Medulla oblongata (tissue), 1 donor: Measurements from ENCODE around the gene CWF19L1.
"Not testable (repeated sequence)": the region's sequence is repeated elsewhere in the genome, so short reads cannot be mapped to it uniquely, and the experiment has no call there.

ENCODE experiments used
- DNase-seq: peaks from one replicate; pipeline ENCODE4 v3.0.0-alpha.2; 2015; ENCODE audit errors: extremely low spot score

The CWF19L1 gene

DNA sequence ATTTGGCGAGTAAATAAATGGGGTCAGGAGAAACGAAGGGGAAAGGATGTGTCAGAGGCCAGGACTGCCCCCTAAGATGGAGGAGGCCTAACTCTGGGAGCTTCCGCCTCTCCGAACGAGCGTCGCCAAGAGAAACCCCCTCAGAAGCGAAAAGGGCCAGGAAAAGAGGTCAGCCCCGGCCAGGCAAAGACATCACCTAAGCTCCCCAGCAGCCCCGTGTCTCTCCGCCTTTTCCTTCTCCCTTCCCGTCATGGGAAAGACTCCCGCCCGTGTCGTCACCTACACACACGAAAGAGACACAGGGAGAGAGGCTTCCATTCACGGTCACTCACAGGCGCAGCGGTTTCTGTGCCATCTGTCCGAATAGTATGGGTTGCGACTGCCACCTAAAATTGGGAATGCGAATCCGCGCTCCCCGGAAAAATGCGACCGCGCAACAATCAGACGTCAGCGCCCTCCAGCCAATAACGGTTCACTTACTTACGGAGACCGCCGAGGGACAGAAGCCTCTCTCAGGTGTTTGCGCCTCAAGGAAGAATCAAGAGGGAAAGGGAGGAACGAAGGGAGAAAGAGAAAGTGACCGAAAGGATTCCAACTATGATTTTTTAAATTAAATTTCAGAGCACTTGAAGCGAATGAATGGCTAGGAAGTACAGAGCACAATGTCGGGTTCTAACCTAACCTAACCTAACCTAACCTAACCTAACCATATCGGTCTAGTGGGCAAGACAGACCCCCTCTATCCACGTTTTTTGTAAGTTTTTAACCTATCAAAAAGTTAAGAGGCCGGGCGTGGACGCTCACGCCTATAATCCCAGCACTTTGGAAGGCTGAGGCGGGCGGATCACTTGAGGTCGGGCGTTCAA is at the start of gene CWF19L1:
Gene CWF19L1, minus strand, starts transcription at position 400 of the 866 bp plus-strand sequence. Its CDS starts 45 bp downstream, at position 355.
- DNase-seq = peak; percentile 87

DNA sequence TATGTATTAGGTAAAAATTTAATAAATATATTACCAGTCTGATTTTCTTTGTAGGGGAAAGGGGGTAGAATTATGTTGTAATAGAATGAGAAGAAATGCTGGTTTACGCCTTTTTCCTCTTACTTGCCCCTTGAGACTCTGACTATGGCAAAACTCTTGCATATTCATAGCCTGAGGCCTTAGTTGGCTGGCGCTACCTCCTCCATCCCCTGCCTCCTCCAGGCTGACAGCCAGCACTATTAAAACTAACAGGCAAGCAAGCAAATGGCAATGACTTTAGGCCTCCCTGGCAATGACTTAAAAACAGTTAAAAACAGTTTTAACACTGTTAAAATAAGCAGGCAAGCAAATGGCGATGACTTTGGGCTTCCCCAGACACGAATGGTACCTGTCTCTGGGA is 48.2 kb upstream of the CWF19L1 start:
- DNase-seq = peak; percentile 42

DNA sequence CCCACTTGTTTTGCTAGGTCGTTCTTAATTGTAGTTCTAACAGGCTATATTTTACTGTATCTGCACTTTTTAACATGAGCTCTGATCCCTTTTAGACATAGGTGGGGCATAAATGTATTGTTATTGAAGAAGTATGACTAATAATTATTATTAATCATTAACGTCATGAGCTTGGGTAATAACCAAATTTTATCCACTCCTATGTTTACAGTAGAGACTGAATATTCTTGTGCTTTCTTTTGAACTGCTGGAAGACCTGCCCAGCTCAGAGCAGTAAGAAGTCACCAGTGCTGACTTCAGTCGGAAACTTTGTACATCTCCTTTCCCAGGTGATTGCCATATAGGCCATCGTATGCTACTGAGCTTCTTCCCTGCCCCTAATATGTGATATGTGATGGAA is 43.9 kb upstream of the CWF19L1 start:
- no peak for DNase-seq

DNA sequence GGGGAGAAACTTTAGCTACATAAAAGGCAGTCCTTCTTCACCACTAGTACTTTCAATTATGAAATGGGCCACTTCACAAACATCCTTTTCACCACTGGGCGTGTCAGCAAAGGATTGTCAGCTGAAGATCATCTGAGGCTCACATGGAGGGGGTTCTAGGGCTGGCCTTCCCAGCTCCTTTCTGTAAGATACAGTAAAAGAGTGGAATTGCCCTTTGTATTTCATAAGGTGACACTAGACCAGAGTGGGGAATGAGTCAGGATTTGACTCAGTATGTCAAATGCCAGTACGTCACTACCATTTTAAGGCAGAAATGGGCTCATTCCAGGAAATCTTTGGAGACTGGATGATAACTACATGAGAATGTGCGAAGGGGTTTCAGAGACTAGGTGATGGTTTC is 40.2 kb upstream of the CWF19L1 start:
- no peak for DNase-seq

DNA sequence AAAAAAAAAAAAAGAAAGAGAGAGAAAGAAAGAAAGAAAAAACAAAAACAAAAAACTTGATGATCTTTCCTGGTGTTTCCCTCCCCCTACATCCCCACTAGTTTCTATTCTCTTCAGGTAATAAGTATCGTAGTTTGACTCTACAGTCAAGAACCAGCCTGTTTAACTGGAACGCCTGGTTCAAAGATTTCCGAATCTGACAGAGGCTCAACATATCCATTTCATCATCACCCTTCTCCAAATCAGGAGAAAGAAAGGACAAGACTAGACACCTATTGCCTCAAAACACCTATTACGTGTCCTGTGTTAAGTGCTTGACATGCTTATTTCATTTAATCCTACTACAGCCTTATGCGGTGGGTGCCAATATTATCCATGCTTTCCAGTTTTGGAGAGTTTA is 39.4 kb upstream of the CWF19L1 start:
- no peak for DNase-seq

DNA sequence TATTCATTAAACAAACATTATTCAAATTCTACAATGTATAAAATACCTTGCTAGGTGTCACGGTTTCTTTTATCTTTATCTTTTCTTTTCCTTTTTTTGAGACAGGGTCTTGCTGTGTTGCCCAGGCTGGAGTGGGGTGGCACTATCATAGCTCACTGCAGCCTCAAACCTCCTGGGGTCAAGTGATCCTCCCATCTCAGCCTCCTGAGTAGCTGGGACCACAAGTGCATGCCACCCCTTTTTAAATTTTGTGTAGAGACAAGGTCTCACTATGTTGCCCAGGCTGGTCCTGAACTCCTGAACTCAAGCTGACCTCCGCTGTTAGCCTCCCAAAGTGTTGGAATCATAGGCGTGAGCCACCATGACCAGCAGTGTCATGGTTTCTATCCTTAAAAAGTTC is 37.0 kb upstream of the CWF19L1 start:
- DNase-seq = no peak

DNA sequence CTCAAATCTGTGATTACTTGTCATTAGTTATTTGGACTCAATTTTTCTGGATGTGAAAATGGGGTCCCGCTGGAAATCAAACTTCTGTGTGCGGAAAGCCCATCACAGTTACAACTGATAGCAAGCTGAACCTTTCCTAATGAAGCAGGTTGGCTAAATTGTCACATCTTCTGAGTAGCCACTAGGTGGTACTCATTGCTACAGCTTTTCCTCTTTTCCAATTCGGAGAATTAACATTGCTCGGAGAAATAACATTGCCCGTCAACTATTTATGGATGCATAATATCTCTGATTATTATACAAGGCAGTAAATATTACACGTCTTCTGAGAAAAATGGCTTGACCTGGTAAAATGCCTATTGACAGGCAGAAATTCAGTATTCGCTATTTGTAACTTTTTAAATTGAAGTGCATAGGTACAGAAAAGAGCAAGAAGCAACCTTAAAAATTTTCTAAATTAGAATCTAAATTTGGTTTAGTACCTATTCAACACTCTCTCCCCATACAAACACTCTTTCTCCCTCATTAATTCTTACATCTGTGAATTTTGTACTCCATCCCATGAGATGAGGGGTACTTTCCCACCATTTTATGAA is 36.4 kb upstream of the CWF19L1 start:
- DNase-seq = peak; percentile 54

DNA sequence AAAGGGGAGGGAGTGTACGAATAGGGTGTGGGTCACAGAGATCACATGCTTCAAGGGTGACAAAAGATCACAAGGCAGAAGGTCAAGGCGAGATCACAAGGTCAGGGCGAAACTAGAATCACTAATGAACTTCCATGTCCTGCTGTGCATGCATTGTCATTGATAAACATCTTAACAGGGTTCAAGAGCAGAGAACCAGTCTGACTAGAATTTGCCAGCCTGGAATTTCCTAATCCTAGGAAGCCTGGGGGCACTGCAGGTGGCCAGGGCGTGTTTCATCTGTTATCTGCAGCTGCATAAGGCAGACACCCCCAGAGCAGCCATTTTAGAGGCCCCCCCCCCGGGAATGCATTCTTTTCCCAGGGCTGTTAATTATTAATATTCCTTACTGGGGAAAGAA is 33.7 kb upstream of the CWF19L1 start:
- DNase-seq = not testable (repeated sequence)

DNA sequence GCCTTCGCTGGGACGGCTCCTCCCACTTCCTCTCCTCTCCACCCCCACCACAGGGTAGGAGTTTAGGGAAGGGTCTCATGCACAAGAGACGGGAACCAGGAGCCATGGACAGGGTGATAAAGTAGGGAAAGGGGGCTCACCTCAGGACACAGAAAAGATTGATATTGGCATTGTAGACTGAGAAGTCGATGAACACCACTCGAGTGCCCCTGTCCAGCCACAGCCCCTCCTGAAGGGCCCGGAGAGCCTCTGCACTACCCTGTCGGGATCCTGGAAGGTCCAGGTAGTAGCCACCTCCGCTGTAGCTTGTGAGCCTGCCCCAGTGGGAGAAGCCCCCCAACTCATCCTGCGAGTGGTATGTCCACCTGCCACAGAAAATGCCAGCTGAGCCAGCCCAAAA is 29.8 kb upstream of the CWF19L1 start:
- DNase-seq = no peak

DNA sequence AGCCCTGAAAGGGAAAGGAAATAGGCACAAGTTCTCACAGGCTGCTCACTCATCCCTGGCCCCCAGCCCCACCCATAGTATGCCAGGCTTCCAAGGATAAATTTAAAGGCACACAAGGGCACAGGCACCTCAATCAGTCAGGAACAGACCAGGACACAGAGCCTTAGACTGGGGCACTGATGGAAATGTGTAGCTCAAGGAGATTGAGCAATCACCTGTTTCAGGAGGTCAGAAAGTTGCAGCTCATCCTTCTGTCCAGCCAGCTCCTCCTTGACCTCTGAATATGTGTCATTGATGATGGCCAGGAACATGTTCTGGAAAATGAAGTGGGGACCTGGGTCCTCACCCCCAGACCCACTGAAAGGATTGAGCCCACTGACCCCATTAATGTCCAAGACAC is 25.6 kb upstream of the CWF19L1 start:
- no peak for DNase-seq

DNA sequence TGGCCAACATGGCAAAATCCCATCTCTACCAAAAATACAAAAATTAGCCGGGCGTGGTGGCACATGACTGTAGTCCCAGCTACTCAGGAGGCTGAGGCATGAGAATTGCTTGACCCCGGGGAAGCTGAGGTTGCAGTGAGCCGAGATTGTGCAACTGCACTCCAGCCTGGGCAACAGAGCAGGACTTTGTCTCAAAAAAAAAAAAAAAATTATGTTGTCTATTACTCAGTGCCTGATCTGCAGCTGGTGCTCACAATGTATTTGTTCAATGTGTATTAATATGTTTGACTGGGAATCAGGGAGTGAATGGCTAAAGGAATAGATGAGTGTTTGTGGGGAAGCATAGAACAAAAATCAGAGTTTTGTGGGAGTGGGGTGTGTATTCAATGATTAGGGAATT is 24.9 kb upstream of the CWF19L1 start:
- not testable (repeated sequence) for DNase-seq

DNA sequence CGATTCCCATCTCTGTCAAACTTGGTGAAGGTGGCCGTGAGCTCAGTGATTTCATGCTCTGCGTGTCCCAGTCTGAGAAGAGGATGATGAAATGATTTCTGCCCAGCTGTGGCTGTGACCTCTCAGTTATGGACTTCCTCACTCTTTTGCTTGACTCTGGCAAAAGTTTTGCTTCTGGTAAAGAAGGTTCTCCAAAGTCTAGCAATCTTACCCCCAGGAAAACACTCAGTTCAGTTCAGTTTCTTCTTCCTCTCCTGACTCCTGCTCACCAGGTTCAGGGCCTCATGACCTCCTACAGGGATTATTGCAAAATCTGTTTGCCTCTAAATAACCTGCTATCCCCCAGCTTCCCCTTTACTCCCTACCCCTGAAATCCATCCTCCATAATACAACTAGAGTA is 23.9 kb upstream of the CWF19L1 start:
- DNase-seq = peak; percentile 59

DNA sequence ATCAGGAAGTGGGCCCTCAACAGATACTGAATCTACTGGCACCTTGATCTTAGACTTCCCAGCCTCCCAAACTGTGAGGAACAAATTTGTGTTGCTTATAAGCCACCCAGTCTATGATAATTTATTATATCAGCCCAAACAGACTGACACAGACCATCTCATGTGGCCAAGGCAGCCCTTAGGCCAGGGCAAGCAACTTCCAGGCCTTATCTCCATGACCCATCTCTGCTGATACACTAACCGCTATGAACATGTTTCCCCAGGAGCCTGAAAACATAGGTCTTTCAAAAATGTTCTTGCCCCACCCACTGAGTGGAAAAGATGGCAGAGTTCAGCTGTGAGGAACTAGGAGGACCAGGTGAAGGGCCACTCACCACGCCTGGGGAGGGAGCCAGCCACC is 22.2 kb upstream of the CWF19L1 start:
- DNase-seq = no peak

DNA sequence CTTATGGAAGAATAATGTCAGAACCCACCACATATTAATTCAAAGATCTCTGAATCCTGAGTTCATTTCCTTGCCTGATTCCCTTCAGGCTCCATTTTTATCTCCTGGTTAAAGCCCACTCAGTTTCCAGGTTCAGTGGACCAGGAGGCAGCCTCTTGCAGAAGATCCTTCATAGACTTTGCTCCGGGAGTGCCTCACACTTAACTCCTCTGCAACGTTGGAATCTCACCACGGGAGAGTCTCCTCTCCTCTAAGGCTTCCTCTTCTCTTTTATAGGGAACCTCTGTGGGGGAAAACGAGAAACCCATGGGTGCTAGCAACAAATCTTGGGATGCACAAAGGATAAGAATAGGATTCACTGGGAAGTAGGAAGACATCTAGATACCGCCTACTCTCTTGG is 20.8 kb upstream of the CWF19L1 start:
- DNase-seq = no peak

DNA sequence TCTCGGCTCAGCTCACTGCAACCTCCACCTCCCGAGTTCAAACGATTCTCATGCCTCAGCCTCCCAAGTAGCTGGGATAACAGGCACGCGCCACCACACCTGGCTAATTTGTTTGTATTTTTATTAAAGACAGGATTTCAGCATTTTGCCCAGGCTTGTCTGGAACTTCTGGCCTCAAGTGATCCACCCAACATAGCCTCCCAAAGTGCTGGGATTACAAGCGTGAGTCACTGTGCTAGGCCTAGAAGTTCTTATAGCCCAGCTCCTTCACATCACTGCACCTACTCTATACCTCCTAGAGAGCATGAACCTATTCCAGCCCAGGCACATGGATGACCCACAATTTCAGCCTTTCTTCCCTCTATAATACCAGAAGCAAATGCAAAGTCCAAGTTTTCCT is 20.3 kb upstream of the CWF19L1 start:
- no peak for DNase-seq

DNA sequence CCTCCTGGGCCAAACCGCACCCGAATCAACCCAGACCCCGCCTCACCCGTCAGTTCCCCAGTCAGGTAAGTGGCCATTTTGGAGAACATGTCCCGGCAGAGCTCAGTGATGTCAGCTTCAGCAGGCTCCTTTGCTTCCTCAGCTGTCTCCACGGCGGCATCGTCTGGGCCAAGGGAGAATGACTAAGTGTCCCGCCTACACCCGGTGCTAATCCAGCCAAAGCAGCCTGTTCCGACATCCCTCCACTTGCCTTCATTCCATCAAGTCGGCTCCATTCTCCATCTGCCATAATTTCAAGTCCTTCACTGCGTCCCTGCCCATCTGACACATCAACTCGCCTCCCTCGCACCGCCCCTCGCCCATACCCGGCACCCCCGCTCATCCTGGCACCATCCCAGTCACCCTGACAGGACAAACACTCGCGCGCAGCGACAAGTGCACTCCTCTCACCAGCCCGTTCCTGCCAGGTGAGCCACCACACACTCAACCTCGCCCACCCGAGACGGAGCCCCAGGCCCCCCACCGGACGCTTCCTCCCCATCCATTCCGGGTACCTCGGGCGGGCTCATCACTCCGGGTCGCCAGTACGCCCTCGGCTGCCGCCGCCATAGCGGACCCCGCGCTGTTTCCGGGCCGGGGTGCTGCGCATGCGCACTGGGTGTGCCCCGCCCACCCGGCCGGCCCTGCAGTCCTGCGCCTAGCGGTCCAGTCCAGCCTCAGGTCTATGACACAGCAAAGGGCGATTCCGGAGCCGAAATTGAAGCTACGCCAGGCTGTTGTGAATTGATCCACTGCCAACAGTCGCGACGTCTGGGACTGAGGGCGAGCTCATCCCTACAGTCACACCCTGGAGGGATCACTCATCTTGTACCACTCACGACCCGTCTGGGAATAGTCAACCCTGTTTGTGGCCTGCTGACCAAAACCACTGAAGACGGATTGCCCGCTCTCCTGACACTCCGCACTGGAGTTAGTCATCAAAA is 18.9 kb upstream of the CWF19L1 start, which contains the start of gene BLOC1S2:
Gene BLOC1S2, minus strand, starts transcription at position 630 of the 983 bp plus-strand sequence. Its CDS starts 21 bp downstream, at position 609.
- peak; percentile 91 for DNase-seq

DNA sequence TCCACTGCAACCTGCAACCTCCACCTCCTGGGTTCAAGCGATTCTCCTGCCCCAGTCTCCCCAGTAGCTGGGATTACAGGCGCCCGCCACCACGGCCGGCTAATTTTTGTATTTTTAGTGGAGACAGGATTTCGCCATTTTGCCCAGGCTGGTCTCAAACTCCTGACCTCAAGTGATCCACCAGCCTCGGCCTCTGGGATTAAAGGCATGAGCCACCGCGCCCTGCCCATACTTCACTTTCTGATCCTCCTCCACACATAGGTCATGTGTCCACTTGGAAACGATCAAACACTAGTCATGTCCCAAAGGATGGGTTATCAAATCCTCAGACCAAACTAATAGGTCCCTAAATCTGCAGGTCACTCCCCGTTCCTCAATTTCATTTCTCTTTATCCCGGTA is 17.9 kb upstream of the CWF19L1 start:
- DNase-seq = not testable (repeated sequence)

DNA sequence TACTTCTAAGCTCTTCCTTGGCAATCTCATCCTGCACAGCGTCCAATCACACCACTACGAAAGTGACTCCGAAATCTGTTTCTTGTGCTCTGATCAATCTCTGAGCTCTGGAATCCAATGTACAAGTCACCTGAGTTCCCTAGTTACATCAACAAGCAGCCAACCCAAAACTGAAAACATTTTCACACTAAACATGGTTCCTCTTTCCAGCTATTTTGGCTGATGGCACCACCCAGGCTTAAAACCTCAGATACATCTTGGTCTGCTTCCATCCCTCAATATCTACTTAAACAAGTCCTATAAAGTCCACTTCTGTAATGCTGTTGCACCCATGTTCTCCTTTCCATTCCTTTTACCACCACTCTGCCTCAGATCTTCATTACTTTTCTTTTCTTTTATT is 15.5 kb upstream of the CWF19L1 start:
- no peak for DNase-seq

DNA sequence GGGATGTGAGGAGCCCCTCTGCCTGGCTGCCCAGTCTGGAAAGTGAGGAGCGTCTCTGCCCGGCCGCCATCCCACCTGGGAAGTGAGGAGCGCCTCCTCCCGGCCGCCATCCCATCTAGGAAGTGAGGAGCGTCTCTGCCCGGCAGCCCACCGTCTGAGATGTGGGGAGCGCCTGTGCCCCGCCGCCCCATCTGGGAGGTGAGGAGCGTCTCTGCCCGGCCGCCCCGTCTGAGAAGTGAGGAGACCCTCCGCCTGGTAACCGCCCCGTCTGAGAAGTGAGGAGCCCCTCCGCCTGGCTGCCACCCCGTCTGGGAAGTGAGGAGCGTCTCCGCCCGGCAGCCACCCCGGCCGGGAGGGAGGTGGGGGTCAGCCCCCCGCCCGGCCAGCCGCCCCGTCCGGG is 9.5 kb upstream of the CWF19L1 start:
- not testable (repeated sequence) for DNase-seq

DNA sequence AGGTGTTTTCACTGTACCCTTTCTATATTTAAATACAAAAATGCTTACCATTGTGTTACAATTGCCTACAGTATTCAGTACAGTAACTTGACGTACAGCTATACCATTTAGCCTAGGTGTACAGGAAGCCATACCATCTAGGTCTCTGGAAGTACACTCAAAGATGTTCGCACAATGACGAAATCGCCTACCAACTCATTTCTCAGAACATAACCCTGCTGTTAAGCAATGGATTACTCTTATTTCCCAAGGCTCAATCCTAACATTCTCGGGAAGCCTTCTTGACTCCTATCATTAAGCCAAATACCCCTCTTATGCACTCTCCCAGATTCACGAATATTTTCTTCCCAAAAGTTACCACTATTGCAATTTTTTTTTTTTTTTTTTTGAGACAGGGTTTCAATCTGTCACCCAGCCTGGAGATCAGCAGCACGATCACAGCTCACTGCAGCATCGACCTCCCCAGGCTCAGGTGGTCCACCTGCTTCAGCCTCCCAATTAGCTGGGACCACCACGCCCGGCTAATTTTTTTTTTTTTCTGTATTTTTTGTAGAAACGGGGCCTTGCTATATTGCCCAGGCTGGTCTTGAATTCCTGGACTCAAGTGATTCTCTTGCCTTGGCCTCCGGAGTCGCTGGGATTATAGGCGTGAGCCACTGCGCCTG is 1.5 kb downstream of the CWF19L1 start:
- DNase-seq = no peak

DNA sequence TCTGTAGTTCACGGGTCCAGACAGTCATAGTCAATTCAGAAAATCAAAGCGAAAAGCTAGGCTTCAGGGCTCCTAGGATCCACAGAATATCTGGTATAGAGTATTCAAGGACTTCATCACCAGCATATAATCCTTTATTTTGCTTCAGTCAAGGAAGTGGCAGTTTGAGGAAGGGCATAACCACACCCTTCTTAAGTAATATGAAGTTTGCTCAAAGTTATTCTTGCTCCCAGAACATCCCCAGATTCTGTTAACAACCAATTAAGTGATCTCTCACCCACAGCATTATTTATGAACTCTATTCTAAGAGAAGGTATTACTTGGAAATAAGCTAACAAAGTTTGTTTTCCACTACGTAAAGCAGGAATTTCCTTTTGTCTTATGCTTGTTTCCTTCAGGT is 13.2 kb downstream of the CWF19L1 start:
- DNase-seq = no peak
